HEK293 (cell line): ENCODE measurements around the gene SLC30A1.

Experiments used
- BCL6B ChIP-seq: fragments of 450-650 bp; formaldehyde crosslinking; IDR thresholded peaks from 2 replicates; pipeline ENCODE4 v1.5.1; 2017; ENCODE audit warnings: missing biosample characterization, missing genetic modification characterization
- CTCF ChIP-seq: fragments of 450-650 bp; formaldehyde crosslinking; IDR thresholded peaks from 2 replicates; pipeline ENCODE4 v1.5.1; 2016; ENCODE audit warnings: missing biosample characterization, missing genetic modification characterization
- YY1 ChIP-seq: fragments of 450-650 bp; formaldehyde crosslinking; IDR thresholded peaks from 2 replicates; pipeline ENCODE4 v1.5.1; 2018; ENCODE audit warnings: missing biosample characterization, missing genetic modification characterization
- ZBTB26 ChIP-seq: fragments of 450-650 bp; formaldehyde crosslinking; optimal IDR thresholded peaks from 2 replicates; pipeline ENCODE3; 2016; ENCODE audit warnings: missing biosample characterization, mild to moderate bottlenecking, missing genetic modification characterization
- ZNF114 ChIP-seq: fragments of 450-650 bp; formaldehyde crosslinking; IDR thresholded peaks from 2 replicates; pipeline ENCODE4 v1.5.0; 2017; ENCODE audit warnings: missing biosample characterization, missing genetic modification characterization
- ZNF391 ChIP-seq: fragments of 450-650 bp; formaldehyde crosslinking; IDR thresholded peaks from 2 replicates; pipeline ENCODE4 v1.5.1; 2016; ENCODE audit warnings: low read depth, missing biosample characterization, missing genetic modification characterization, borderline replicate concordance

GRCh38 chr1:211548321-211549091 is 30.5 kb downstream of the SLC30A1 start:
- no peak for TF ChIP-seq ZNF114 (tag by site-specific recombination)
- TF ChIP-seq YY1 (tag by site-specific recombination), result no peak
- no peak for TF ChIP-seq BCL6B (tag by site-specific recombination)
- no peak for TF ChIP-seq ZNF391 (tag by site-specific recombination)
- TF ChIP-seq CTCF (tag by site-specific recombination), result no peak
- no peak for TF ChIP-seq ZBTB26 (tag by site-specific recombination)
